H9 (cell line): ENCODE results near the gene LPCAT1. TPM values are rescaled to one million over a fixed set of nuclear protein-coding genes. Genes with fewer than 3 reads are reported as not detected.

ENCODE experiments used
- DNase-seq: peaks from one replicate; pipeline ENCODE4 v3.0.0-alpha.2; 2017
- H2AFZ ChIP-seq: one replicate; pipeline ENCODE4 v1.6.1; 2013; ENCODE audit warnings: mild to moderate bottlenecking, low read length, control low read depth, moderate library complexity
- H2AK5ac ChIP-seq: 2 replicates; pipeline ENCODE4 v1.6.1; 2013; ENCODE audit warnings: low read length, control low read depth, mixed read lengths; ENCODE audit not compliant: insufficient read length
- H2BK120ac ChIP-seq: one replicate; pipeline ENCODE4 v1.6.1; 2013; ENCODE audit warnings: low read depth, mild to moderate bottlenecking, low read length, control low read depth, inconsistent platforms; ENCODE audit not compliant: poor library complexity, severe bottlenecking
- H2BK12ac ChIP-seq: 2 replicates; pipeline ENCODE4 v1.6.1; 2013; ENCODE audit warnings: low read length, control low read depth, mixed read lengths, low read depth; ENCODE audit not compliant: insufficient read length
- H2BK15ac ChIP-seq: 2 replicates; pipeline ENCODE4 v1.6.1; 2013; ENCODE audit warnings: low read depth, low read length, control low read depth
- H2BK20ac ChIP-seq: one replicate; pipeline ENCODE4 v1.6.1; 2013; ENCODE audit warnings: low read depth, mild to moderate bottlenecking, low read length, control low read depth, inconsistent platforms; ENCODE audit not compliant: poor library complexity, severe bottlenecking
- H2BK5ac ChIP-seq: 2 replicates; pipeline ENCODE4 v1.6.1; 2013; ENCODE audit warnings: low read length, control low read depth, mixed read lengths; ENCODE audit not compliant: insufficient read length
- H3K14ac ChIP-seq: 2 replicates; pipeline ENCODE4 v1.6.1; 2013; ENCODE audit warnings: low read length, control low read depth; ENCODE audit not compliant: insufficient read depth
- H3K18ac ChIP-seq: 2 replicates; pipeline ENCODE4 v1.6.1; 2013; ENCODE audit warnings: low read depth, mild to moderate bottlenecking, mixed read lengths, low read length, control low read depth; ENCODE audit not compliant: insufficient read length
- H3K23ac ChIP-seq: 2 replicates; pipeline ENCODE4 v1.6.1; 2013; ENCODE audit warnings: low read length, control low read depth, mixed read lengths, low read depth; ENCODE audit not compliant: insufficient read length
- H3K23me2 ChIP-seq: 2 replicates; pipeline ENCODE4 v1.6.1; 2013; ENCODE audit warnings: low read depth, mild to moderate bottlenecking, mixed read lengths, low read length, control low read depth; ENCODE audit not compliant: insufficient read length, poor library complexity, severe bottlenecking
- H3K27ac ChIP-seq: 2 replicates; pipeline ENCODE4 v1.5.1; 2013; ENCODE audit warnings: low read length, control low read depth, mixed read lengths, low read depth; ENCODE audit not compliant: insufficient read length
- H3K27me3 ChIP-seq: 2 replicates; pipeline ENCODE4 v1.6.1; 2013; ENCODE audit warnings: low read length, control low read depth, inconsistent platforms; ENCODE audit not compliant: insufficient read depth
- H3K4ac ChIP-seq: 2 replicates; pipeline ENCODE4 v1.6.1; 2013; ENCODE audit warnings: low read depth, mild to moderate bottlenecking, control low read depth, inconsistent platforms, low read length, moderate library complexity
- H3K4me1 ChIP-seq: 2 replicates; pipeline ENCODE4 v1.6.1; 2013; ENCODE audit warnings: low read length, control low read depth, inconsistent platforms; ENCODE audit not compliant: insufficient read depth
- H3K4me2 ChIP-seq: 2 replicates; pipeline ENCODE4 v1.6.1; 2013; ENCODE audit warnings: low read length, control low read depth, mixed read lengths; ENCODE audit not compliant: insufficient read length, insufficient read depth
- H3K56ac ChIP-seq: 2 replicates; pipeline ENCODE4 v1.6.1; 2013; ENCODE audit warnings: low read depth, mild to moderate bottlenecking, mixed read lengths, low read length, control low read depth; ENCODE audit not compliant: insufficient read length
- H3K79me1 ChIP-seq: 2 replicates; pipeline ENCODE4 v1.6.1; 2013; ENCODE audit warnings: low read depth, mild to moderate bottlenecking, moderate library complexity, low read length, control low read depth, inconsistent platforms; ENCODE audit not compliant: insufficient read depth, poor library complexity, severe bottlenecking
- H3K79me2 ChIP-seq: 2 replicates; pipeline ENCODE4 v1.6.1; 2013; ENCODE audit warnings: low read length, control low read depth, inconsistent platforms; ENCODE audit not compliant: insufficient read depth
- H3K9ac ChIP-seq: 2 replicates; pipeline ENCODE4 v1.6.1; 2013; ENCODE audit warnings: low read length, control low read depth, mixed read lengths; ENCODE audit not compliant: insufficient read length; ENCODE audit errors: extremely low read depth
- H3K9me3 ChIP-seq: one replicate; pipeline ENCODE4 v1.6.1; 2013; ENCODE audit warnings: low read depth, low read length, inconsistent platforms; ENCODE audit not compliant: control insufficient read depth
- H3T11ph ChIP-seq: one replicate; pipeline ENCODE4 v1.6.1; 2013; ENCODE audit warnings: mild to moderate bottlenecking, low read length, control low read depth, inconsistent platforms
- H4K20me1 ChIP-seq: one replicate; pipeline ENCODE4 v1.6.1; 2013; ENCODE audit not compliant: control insufficient read depth, insufficient read length, insufficient read depth
- H4K5ac ChIP-seq: 2 replicates; pipeline ENCODE4 v1.6.1; 2013; ENCODE audit warnings: low read depth, mild to moderate bottlenecking, mixed read lengths, low read length, control low read depth; ENCODE audit not compliant: insufficient read length
- H4K8ac ChIP-seq: replicated peaks from 2 replicates; pipeline ENCODE4 v1.6.1; 2013; ENCODE audit warnings: low read length, control low read depth, mixed read lengths, low read depth; ENCODE audit not compliant: insufficient read length
- H4K91ac ChIP-seq: 2 replicates; pipeline ENCODE4 v1.6.1; 2013; ENCODE audit warnings: low read depth, mild to moderate bottlenecking, moderate library complexity, mixed read lengths, low read length, control low read depth; ENCODE audit not compliant: insufficient read length
- H3K27ac Mint-ChIP-seq, 3 experiments: 2 replicates in 2 of 3; 3 replicates in 1 of 3; pipeline ENCODE4 v1.8.0; 2020 to 2021; ENCODE audit warnings: mixed read lengths in 3 of 3, mild to moderate bottlenecking in 1 of 3, moderate library complexity in 1 of 3
- H3K27me3 Mint-ChIP-seq: 2 replicates; pipeline ENCODE4 v1.8.0; 2021; ENCODE audit warnings: low read depth, mild to moderate bottlenecking, moderate library complexity, mixed read lengths
- H3K36me3 Mint-ChIP-seq, 3 experiments: 2 replicates in 2 of 3; 3 replicates in 1 of 3; pipeline ENCODE4 v1.8.0; 2020 to 2021; ENCODE audit warnings: low read depth in 3 of 3, mixed read lengths in 3 of 3; ENCODE audit not compliant: insufficient read depth in 1 of 3
- H3K4me1 Mint-ChIP-seq, 2 experiments: 2 replicates each; pipeline ENCODE4 v1.8.0; 2020; ENCODE audit warnings: mixed read lengths in 2 of 2
- H3K4me3 Mint-ChIP-seq, 2 experiments: 2 replicates in 1 of 2; 3 replicates in 1 of 2; pipeline ENCODE4 v1.8.0; 2020 to 2021; ENCODE audit warnings: mild to moderate bottlenecking in 2 of 2, mixed read lengths in 2 of 2, moderate library complexity in 1 of 2
- H3K9me3 Mint-ChIP-seq, 2 experiments: 2 replicates in 1 of 2; 3 replicates in 1 of 2; pipeline ENCODE4 v1.8.0; 2020; ENCODE audit warnings: mild to moderate bottlenecking in 2 of 2, mixed read lengths in 2 of 2, moderate library complexity in 1 of 2
- CTCF ChIP-seq: fragments of 200-600 bp; sonication (generic); conservative IDR thresholded peaks from 3 replicates; pipeline ENCODE4 v1.8.0; 2021; ENCODE audit warnings: antibody characterized with exemption, mild to moderate bottlenecking
- WGBS: extraction: QIAGEN DNeasy Blood & Tissue Kit; methylation state at CpG from one replicate; pipeline ENCODE4 v1.1.7; 2013; ENCODE audit warnings: missing lambda C conversion rate, low lambda C conversion rate, mixed read lengths; ENCODE audit not compliant: insufficient read length; ENCODE audit errors: extremely low coverage; 5-methylcytosine and 5-hydroxymethylcytosine counted together
- total RNA-seq: library from RNA; stranded (reverse); gene quantifications from 2 replicates; pipeline ENCODE4 v1.2.1, GENCODE V29; 2021

LPCAT1 gene
- total RNA-seq, 1 experiment from 2014 or later = 231 TPM

GRCh38 chr5:1538276-1538675 is 14.5 kb upstream of the LPCAT1 start:
- no peaks in the 10 kb centered on the region for H4K20me1 ChIP-seq
- no peaks in the 10 kb centered on the region for H3K4me1 Mint-ChIP-seq
- no peak for TF ChIP-seq CTCF
- no peak overlapping the region for H2BK5ac ChIP-seq
- H4K8ac ChIP-seq = no peak overlapping the region
- H2BK12ac ChIP-seq = no peak overlapping the region
- no peak overlapping the region for H3K18ac ChIP-seq
- H2BK15ac ChIP-seq = no peak overlapping the region
- H3K79me2 ChIP-seq = no peaks in the 10 kb centered on the region
- no CpG with 5 or more reads among the region's 14 CpGs for WGBS
- no peaks in the 10 kb centered on the region for H3K79me1 ChIP-seq
- H2AK5ac ChIP-seq = no peak overlapping the region
- no peaks in the 10 kb centered on the region for H3K23me2 ChIP-seq
- H3K23ac ChIP-seq = no peak overlapping the region
- no peak overlapping the region for H4K91ac ChIP-seq
- H3K36me3 Mint-ChIP-seq = no peaks in the 10 kb centered on the region
- H3K9me3 ChIP-seq = no peaks in the 10 kb centered on the region
- H3K27ac ChIP-seq = no peak overlapping the region
- peaks cover 17% of the 10 kb centered on the region for H3K27me3 Mint-ChIP-seq
- no peak overlapping the region; a peak in 1 of 7 replicates for H3K27ac Mint-ChIP-seq
- no peak overlapping the region for H3K4ac ChIP-seq
- H3K9me3 Mint-ChIP-seq = no peaks in the 10 kb centered on the region
- H3K9ac ChIP-seq = no peak overlapping the region
- H3K14ac ChIP-seq = no peak overlapping the region; the same call in 1 of the 2 replicates
- H3K56ac ChIP-seq = no peak overlapping the region
- no peak overlapping the region for H3K4me3 Mint-ChIP-seq
- H2BK20ac ChIP-seq = no peak overlapping the region
- no peak for DNase-seq
- no peak overlapping the region for H3T11ph ChIP-seq
- H3K4me2 ChIP-seq = no peak overlapping the region
- H4K5ac ChIP-seq = no peak overlapping the region
- no peaks in the 10 kb centered on the region for H3K27me3 ChIP-seq
- no peak overlapping the region for H2AFZ ChIP-seq
- no peaks in the 10 kb centered on the region for H3K4me1 ChIP-seq
- no peak overlapping the region for H2BK120ac ChIP-seq
